AG10803 (cell line): Measurements from ENCODE around the gene MKRN3.

Source experiments
- DNase-seq: peaks from one replicate; pipeline ENCODE4 v3.0.0; 2010; ENCODE audit warnings: low read depth
- H3K4me3 ChIP-seq: 2 replicates; pipeline ENCODE4 v1.5.1; 2011; ENCODE audit warnings: mild to moderate bottlenecking, low read length, control low read depth
- TF ChIP-seq, protein P1 (sequence below): conservative IDR thresholded peaks from 2 replicates; pipeline ENCODE4 v1.5.1; 2011; ENCODE audit warnings: mild to moderate bottlenecking, low read length, control low read depth, inconsistent platforms

The MKRN3 gene

DNA sequence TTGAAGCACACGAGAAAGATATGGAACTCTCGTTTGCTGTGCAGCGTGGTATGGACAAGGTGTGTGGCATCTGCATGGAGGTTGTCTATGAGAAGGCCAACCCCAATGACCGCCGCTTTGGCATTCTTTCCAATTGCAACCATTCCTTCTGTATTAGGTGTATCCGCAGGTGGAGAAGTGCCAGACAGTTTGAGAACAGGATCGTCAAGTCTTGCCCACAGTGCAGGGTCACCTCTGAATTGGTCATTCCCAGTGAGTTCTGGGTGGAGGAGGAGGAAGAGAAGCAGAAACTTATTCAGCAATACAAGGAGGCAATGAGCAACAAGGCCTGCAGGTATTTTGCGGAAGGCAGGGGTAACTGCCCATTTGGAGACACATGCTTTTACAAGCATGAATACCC, 1.2 kb downstream of the MKRN3 start:
- no peak for DNase-seq
- TF ChIP-seq, protein P1, sequence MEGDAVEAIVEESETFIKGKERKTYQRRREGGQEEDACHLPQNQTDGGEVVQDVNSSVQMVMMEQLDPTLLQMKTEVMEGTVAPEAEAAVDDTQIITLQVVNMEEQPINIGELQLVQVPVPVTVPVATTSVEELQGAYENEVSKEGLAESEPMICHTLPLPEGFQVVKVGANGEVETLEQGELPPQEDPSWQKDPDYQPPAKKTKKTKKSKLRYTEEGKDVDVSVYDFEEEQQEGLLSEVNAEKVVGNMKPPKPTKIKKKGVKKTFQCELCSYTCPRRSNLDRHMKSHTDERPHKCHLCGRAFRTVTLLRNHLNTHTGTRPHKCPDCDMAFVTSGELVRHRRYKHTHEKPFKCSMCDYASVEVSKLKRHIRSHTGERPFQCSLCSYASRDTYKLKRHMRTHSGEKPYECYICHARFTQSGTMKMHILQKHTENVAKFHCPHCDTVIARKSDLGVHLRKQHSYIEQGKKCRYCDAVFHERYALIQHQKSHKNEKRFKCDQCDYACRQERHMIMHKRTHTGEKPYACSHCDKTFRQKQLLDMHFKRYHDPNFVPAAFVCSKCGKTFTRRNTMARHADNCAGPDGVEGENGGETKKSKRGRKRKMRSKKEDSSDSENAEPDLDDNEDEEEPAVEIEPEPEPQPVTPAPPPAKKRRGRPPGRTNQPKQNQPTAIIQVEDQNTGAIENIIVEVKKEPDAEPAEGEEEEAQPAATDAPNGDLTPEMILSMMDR = no peak
- peak overlapping the region; percentile 72 for H3K4me3 ChIP-seq

DNA sequence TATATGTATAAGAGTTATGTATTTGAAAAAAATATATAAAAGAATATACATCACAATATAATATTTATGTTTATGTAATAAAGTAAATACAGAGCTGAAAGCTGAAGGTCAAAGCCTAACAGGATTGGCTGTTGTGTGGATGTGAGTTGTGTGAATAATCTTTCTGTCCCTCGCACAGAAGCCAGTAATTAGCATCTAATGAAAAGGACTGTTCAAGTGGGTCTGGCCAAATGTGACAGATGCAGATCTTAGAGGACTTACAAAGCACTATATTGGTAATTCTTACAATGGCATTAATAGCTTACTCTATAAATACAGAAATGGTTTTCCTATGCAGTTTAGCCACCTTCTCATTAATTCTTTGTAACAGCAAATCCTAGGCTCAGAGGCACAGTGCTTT, 2.4 kb downstream of the MKRN3 start:
- DNase-seq = no peak
- TF ChIP-seq, protein P1 = no peak
- H3K4me3 ChIP-seq = no peak overlapping the region

DNA sequence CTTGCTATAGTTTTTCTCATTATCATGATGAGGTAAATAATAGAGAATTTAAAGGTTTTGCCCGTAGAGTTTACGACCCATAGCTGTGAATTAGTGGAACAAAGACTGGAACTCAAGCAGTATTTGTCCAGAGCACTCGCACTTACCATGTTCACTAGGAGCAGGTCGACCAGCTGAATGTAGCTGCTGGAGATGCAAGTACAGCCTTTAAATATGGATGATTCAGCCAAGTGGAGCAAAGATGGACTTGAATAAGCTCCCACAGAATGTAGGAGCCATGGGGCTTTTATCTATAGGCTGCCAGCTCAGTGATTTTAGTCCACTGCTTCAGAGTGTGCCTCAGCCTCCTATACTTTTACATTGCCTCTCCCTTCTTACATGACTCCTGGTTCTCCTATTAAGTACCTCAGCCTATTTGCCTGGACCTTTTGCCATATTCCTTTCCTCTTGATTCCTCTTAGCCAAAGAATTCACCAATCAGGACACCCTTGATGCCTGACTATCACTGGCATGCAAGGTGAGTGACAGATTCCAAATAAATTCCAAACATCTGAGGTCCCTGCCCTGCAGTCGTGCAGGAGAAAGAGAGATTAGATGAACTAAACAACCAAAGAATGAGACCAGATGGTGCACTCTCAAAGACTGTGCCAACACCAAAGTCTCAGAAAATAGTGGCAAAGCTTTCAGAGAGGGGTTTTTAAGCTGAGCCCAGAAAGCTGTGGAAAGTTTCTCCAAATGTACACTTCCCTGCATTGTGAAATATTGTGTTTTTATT, 3.9 kb downstream of the MKRN3 start:
- TF ChIP-seq, protein P1 = no peak
- H3K4me3 ChIP-seq = no peak overlapping the region
- peak; percentile 3 for DNase-seq

- DNase-seq = no peak
- TF ChIP-seq, protein P1 = no peak
- H3K4me3 ChIP-seq = no peak overlapping the region
These were observed 5.0 kb downstream of the MKRN3 start for GRCh38 chr15:23570486-23570885.

DNA sequence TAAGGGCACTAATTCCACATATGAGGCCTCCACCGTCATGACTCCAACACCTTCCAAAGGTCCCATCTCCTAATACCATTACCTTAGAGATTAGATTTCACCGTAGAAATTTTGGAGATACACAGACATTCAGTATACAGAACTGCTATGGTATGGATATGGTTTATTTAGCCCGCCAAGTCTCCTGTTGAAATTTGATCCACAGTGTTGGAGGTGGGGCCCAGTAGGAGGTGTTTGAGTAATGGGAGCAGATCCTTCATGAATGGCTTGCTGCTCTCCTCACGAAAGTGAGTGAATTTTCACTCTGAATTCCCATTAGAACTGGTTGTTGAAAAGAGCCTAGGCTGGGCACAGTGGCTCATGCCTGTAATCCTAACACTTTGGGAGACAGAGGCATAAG, 7.4 kb downstream of the MKRN3 start:
- H3K4me3 ChIP-seq = no peak overlapping the region
- TF ChIP-seq, protein P1 = no peak
- DNase-seq = no peak

DNA sequence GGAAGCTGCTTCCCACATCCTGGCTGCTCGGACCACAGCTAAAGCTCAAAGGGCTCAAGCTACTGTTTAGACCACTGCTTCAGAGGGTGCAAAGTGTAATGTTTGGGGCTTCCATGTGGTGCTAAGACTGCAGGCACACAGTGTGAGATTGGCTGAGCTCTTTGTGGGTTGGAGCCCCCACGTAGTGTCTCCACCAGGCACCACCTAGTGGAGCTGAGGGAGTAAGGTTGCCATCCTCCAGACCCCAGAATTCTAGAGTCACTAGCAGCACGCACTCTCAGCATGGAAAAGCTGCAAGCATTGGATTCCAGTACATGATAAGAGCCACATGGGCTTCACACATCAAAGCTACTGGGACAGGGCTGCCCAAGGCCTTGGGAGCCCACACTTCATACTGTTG, 9.3 kb downstream of the MKRN3 start:
- DNase-seq = no peak
- H3K4me3 ChIP-seq = no peak overlapping the region
- TF ChIP-seq, protein P1 = no peak

- TF ChIP-seq, protein P1 = no peak
- H3K4me3 ChIP-seq = no peak overlapping the region
- no peak for DNase-seq
These were observed 10.6 kb downstream of the MKRN3 start for GRCh38 chr15:23576061-23576460.
